C4-2B (cell line): ENCODE measurements around the gene ACP7.
A peak's percentile ranks its signal among the peaks of the same experiment; 100 is the strongest.

Source experiments
- H3K27ac ChIP-seq: fragments of 450-650 bp; 2 replicates; pipeline ENCODE4 v1.5.1; 2017
- ZFX ChIP-seq: fragments of 450-650 bp; IDR thresholded peaks from 2 replicates; pipeline ENCODE4 v1.6.1; 2017
- TF ChIP-seq, protein P1 (sequence below): fragments of 450-650 bp; conservative IDR thresholded peaks from 2 replicates; pipeline ENCODE4 v1.5.1; 2017; ENCODE audit warnings: mild to moderate bottlenecking

ACP7 gene

DNA sequence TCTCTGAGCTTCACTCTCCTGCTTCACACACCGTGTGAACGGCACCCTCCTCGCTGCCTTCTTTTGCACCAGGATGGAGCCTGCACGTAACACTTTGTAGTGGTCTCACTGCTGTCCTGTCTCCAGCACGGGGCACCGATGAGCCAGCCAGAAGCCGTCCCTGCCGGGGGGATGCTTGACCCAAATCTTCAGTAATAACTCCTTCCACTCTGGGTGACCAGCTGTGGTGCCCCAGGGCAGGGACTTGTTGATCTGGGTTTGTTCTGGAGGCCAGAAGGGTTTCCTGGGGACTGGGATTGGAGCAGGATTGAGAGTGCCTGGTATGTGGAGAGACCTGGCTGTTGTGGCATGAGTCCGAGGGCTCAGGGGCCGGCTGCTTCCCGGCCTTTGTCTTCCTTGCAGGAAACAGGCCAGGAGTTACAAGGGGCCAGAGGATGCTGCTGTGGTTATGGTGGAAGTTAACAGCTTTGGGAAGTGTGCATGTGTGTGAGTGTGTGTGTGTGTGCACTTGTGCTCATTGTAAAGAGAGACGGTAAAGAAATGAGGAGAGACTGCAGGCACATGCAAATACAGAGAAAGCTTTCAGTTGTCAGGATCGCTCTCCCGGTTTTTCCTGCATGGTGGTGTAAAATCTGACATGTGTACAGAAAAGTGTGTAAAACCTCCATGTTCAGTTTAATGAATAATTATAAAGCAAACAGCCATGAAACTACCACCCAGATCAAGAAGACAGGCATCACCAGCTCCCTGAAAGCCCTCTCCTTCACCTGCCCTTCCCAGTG is 60.3 kb downstream of the ACP7 start:
- H3K27ac ChIP-seq: peak overlapping the region; percentile 57
- TF ChIP-seq, protein P1, sequence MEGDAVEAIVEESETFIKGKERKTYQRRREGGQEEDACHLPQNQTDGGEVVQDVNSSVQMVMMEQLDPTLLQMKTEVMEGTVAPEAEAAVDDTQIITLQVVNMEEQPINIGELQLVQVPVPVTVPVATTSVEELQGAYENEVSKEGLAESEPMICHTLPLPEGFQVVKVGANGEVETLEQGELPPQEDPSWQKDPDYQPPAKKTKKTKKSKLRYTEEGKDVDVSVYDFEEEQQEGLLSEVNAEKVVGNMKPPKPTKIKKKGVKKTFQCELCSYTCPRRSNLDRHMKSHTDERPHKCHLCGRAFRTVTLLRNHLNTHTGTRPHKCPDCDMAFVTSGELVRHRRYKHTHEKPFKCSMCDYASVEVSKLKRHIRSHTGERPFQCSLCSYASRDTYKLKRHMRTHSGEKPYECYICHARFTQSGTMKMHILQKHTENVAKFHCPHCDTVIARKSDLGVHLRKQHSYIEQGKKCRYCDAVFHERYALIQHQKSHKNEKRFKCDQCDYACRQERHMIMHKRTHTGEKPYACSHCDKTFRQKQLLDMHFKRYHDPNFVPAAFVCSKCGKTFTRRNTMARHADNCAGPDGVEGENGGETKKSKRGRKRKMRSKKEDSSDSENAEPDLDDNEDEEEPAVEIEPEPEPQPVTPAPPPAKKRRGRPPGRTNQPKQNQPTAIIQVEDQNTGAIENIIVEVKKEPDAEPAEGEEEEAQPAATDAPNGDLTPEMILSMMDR: no peak
- no peak for TF ChIP-seq ZFX

DNA sequence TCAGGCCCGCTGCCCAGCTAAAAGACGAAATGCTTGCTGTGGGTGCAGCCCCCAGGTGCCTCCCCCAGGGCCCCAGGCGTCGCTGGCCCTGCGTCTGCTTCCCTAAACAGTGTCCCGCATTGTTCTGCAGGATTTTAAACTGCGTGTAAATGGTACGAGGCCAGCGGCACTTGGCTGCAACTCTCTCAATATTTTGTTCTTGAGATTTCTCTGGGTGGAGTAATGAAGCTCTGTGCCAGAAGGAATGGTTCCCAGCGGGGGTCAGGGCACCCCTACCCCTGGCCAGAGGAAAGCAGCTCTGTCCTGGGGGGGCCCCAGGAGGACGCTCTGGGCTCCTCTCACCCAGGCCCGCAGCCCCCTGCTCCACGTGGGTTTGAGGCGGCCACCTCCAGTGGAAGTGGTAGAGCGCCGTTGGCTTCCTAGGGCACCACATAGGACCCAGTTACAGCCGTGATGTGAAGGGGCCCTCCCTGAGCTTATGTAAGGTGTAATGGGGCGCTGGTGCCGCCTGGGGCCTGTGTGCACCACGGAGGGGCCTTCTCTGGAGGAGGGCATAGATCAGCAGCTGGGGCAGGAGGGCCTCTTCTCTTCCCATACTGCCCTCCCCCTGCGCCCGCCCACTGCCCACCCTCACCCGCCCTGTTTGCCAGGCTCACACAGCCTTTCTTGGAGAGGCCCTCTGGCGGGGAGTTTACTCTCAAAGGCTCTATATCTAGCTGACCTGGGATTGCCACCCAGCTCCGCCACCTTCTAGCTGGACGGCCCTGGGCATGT is 61.2 kb downstream of the ACP7 start:
- peak overlapping the region; percentile 57 for H3K27ac ChIP-seq
- TF ChIP-seq ZFX: no peak
- TF ChIP-seq, protein P1: no peak

DNA sequence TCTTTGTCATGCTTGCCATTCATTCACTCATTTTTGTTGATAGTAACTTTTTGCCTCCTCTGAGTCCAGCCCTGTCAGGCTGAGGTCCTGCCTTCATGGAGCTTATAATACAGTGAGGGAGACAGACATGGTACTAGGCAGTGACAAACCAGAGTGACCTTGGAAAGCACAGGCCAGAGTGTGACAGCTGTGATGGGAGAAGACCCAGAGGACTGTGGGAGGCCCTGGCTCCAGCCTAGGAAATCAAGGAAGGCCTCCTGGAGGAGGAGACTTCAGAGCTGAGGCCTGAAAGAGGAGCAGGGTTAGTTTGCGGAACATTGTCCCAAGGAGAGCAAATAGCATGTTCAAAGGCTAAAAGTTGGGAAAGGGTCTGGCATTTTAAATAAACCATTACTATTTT is 61.9 kb downstream of the ACP7 start:
- TF ChIP-seq, protein P1: no peak
- no peak for TF ChIP-seq ZFX
- H3K27ac ChIP-seq: no peak overlapping the region; the same call in 1 of the 2 replicates

DNA sequence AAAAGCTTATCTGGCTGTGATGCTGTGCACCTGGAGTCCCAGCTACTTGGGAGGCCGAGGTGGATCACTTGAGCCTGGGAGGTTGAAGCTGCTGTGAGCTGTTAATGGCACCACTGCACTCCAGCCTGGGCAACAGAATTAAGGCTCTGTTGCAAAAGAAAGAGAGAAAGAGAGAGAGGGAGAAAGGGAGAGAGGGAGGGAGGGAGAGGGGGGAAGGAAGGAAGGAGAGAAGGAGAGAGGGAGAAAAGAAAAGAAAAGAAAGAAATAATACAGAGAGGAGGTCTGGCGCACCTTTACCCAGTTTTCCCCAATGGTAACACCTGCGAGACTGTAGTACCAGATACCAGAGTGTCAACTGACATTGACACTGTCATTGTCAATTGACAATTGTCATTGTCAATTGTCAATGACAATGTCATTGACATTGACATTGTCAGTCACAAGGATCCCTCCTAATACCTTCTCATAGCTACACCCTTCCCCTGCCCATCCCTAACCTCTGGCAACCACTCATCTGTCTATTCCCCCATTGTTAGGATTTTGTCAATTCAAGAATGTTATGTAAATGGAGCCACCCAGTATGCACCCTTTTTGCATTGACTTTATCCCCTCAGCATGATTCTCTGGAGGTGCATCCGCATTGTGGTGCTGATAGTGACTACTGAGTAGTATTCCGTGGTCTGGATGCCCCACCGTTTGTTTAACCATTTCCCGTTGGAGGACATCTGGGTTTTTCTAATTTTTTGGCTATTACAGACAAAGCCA is 62.7 kb downstream of the ACP7 start:
- TF ChIP-seq, protein P1: no peak
- TF ChIP-seq ZFX: no peak
- H3K27ac ChIP-seq: no peak overlapping the region

DNA sequence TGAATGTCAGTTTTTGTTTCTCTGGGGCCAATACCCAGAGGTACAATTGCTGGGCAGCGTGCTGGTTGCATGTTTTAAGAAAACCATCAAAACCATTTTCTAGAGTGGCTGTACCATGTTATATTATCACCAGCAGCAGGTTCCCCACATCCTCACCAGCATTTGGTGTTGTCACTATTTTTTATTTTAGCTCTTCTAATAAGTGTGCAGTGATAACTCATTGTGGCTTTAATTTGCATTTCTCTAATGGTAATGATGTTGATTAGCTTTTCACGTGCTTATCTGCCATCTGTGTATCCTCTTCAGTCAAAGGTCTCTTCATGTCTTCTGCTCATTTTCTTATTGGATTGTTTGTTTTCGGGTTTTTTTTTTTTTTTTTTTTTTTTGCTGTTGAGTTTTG is 63.3 kb downstream of the ACP7 start:
- TF ChIP-seq, protein P1: no peak
- no peak for TF ChIP-seq ZFX
- no peak overlapping the region for H3K27ac ChIP-seq

DNA sequence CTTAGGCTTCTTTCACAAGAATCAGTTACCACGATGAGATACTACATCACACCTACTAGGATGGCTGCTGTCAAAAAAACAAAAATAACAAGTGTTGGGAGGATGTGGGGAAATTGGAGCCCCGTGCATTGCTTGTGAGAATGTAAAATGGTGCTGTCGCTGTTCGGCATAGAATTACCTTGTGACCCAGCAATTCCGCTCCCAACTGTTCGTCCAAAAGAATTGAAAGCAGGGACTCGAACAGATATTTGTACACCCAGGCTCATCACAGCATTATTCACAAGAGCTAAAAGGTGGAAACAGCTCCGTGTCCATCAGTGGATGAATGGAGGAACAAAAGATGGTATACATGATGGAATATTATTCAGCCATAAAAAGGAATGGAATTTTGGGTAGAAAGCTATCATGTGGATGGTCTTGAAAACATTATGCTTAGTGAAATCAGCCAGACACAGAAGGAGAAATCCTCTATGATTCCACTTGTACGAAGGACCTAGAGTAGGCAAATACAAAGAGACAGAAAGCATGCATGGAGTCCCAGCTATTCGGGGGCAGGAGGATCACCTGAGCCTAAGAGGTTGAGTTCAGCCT is 64.9 kb downstream of the ACP7 start:
- peak overlapping the region; percentile 46; the same call in 1 of the 2 replicates for H3K27ac ChIP-seq
- no peak for TF ChIP-seq ZFX
- TF ChIP-seq, protein P1: no peak
